ENCODE data around the gene ANKS6.

Gene ANKS6

DNA sequence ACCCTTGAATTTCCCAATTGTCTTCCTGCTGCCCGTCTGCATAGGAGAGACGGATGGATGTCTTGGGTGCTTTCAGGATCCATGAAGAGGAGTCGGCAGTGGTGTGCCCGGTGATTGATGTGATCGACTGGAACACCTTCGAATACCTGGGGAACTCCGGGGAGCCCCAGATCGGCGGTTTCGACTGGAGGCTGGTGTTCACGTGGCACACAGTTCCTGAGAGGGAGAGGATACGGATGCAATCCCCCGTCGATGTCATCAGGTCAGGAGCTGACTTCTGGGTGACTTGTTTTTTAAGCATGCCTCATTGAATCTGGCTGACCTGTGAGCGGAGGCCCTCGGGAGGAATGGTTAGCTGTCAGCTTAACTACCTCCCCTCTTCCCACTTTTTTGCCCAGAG is 35.3 kb upstream of the ANKS6 start:
- TF ChIP-seq TAF1 (IDR thresholded peaks at IDR 0.05; ENCODE audit: borderline replicate concordance, low read depth, low read length), result no peak
- FAIRE-seq, result no peak
- DNase-seq (ENCODE audit: insufficient read length), result no peak

DNA sequence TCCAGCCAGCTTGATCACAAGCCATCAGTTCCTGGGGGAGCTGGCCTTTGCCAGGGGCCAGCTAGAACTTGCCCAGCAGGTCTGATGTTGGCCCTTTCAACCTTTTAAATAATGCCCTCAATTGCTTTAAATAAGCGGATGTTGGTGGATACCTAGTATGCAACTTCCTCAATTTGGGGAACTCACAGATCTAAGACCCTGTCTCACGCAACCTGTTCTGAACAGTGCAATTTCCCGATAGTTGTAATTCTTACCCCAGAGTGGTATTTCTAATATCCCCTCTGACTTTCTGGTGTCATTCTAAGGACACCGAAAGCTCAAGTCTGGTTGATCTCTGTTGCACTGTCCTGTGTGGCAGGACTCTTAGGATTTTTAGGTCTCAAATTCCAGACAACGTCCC is 34.2 kb upstream of the ANKS6 start:
- TF ChIP-seq TAF1 (IDR thresholded peaks at IDR 0.05; ENCODE audit: borderline replicate concordance, low read depth, low read length) (no peak), POLR2A (IDR thresholded peaks at IDR 0.05; ENCODE audit: low read depth, low read length) (no peak), POLR2AphosphoS5 (IDR thresholded peaks at IDR 0.05; ENCODE audit: low read depth, low read length) (no peak)
- FAIRE-seq (no peak), DNase-seq (ENCODE audit: insufficient read length) (no peak)

DNA sequence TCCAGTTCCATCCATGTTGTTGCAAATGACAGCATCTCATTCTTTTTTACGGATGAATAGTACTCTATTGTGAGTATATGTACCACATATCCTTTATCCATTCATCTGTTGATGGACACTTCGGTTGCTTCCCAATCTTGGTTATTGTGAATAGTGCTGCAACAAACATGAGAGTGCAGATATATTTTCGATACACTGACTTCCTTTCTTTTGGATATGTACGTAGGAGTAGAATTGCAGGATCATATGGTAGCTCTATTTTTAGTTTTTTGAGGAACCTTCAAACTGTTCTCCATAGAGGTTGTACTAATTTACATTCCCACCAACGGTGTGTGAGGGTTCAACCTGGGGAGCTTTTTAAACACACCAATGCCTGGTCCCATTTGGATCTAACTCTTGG is 33.4 kb upstream of the ANKS6 start:
- DNase-seq (ENCODE audit: insufficient read length), result no peak
- FAIRE-seq, result no peak
- TF ChIP-seq POLR2A (IDR thresholded peaks at IDR 0.05; ENCODE audit: low read depth, low read length) (no peak), TAF1 (IDR thresholded peaks at IDR 0.05; ENCODE audit: borderline replicate concordance, low read depth, low read length) (no peak), POLR2AphosphoS5 (IDR thresholded peaks at IDR 0.05; ENCODE audit: low read depth, low read length) (no peak)

DNA sequence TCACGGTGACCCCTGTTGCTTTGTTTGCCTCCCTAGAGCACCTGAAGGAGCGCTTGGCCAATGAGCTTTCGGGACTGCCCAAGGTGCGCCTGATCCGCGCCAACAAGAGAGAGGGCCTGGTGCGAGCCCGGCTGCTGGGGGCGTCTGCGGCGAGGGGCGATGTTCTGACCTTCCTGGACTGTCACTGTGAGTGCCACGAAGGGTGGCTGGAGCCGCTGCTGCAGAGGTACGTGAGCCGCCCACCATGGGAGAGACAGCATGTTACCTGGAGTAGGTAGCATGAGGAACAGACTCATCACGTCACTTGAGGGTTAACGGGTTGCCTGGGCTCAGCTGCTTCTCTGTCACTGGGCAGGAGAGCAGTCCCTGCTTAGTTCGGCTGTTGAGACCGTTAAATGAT is 30.4 kb upstream of the ANKS6 start:
- DNase-seq (ENCODE audit: insufficient read length), result no peak
- no peak for TF ChIP-seq TAF1 (IDR thresholded peaks at IDR 0.05; ENCODE audit: borderline replicate concordance, low read depth, low read length)
- TF ChIP-seq POLR2A (IDR thresholded peaks at IDR 0.05; ENCODE audit: low read depth, low read length), result no peak
- TF ChIP-seq POLR2AphosphoS5 (IDR thresholded peaks at IDR 0.05; ENCODE audit: low read depth, low read length), result no peak
- FAIRE-seq, result no peak

DNA sequence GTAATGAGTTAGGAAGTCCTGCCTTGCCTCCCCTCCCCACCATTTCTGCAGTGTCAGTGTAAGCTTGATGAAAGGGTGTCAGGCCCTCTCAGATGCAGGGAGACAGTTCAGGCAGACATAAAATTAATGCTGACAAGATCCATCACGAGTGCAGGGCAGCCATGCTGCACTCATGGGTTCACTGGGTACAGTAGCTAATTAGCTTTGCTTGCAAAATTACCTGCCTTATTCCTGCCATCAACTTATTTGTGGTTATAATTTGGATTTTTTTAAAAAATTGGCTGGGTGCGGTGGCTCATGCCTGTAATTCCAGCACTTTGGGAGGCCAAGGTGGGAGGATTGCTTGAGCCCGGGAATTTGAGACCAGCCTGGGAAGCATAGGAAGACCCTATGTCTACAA is 29.1 kb upstream of the ANKS6 start:
- no peak for TF ChIP-seq TAF1 (IDR thresholded peaks at IDR 0.05; ENCODE audit: borderline replicate concordance, low read depth, low read length)
- TF ChIP-seq POLR2AphosphoS5 (IDR thresholded peaks at IDR 0.05; ENCODE audit: low read depth, low read length), result no peak
- no peak for TF ChIP-seq POLR2A (IDR thresholded peaks at IDR 0.05; ENCODE audit: low read depth, low read length)

DNA sequence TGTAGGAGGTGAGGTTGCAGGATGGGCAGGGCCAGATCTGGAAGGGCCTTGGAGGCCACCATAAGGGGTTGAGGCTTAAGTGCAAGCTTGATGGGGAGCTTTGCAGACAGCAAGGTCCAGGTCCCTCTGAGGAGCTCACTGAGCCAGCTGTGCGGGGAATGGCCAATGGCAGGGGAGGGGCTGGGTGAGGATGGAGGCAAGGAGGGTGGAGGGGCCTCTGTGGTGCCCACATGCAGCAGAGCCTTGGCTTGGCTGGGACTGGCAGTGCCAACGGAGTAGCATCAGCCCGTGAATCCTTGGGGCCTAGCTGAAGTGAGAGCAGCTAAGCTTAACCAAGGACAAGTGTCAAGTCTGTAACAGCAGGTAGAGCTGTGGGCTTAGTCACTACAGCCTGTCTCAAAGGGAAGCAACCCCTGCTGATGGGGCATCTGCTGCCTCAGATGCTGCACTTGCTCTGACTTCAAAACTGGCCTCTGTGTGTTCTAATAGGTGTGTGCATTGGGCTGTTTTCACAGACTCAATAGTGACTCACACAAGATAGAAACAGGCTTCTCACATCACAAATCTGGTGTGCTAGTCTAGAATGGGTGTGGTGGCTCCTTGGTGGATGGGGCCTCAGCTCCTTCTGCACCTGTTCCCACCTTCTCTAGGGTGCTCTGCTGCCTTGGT is 27.4 kb upstream of the ANKS6 start:
- TF ChIP-seq TAF1 (IDR thresholded peaks at IDR 0.05; ENCODE audit: borderline replicate concordance, low read depth, low read length) (no peak), POLR2AphosphoS5 (IDR thresholded peaks at IDR 0.05; ENCODE audit: low read depth, low read length) (no peak), POLR2A (IDR thresholded peaks at IDR 0.05; ENCODE audit: low read depth, low read length) (no peak)
- no peak for FAIRE-seq
- no peak for DNase-seq (ENCODE audit: insufficient read length)

More for the DNA sequence above, 29.1 kb upstream of the ANKS6 start:
- no peak for DNase-seq (ENCODE audit: insufficient read length)
- FAIRE-seq, result no peak

DNA sequence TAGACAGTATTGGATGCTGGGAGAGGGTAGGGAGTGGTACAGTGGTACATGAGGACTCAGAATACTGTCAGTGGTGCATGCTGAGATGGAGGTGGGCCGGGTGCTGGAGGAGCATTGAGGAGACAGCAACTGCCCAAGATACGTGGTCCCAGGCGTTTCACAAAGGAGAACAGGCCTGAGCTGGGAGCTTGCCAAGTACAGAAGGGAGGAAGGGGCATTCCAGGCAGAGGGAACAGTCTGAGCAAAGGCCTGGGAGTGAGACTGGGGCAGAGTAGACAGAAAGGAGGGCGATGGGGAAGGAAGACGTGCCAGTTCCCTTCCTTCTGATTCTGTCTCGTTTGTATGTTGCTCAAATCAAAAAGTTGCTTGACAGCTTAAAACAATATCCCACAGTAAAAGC is 26.3 kb upstream of the ANKS6 start:
- FAIRE-seq (no peak), DNase-seq (ENCODE audit: insufficient read length) (no peak)
- TF ChIP-seq POLR2AphosphoS5 (IDR thresholded peaks at IDR 0.05; ENCODE audit: low read depth, low read length) (no peak), POLR2A (IDR thresholded peaks at IDR 0.05; ENCODE audit: low read depth, low read length) (no peak), TAF1 (IDR thresholded peaks at IDR 0.05; ENCODE audit: borderline replicate concordance, low read depth, low read length) (no peak)

DNA sequence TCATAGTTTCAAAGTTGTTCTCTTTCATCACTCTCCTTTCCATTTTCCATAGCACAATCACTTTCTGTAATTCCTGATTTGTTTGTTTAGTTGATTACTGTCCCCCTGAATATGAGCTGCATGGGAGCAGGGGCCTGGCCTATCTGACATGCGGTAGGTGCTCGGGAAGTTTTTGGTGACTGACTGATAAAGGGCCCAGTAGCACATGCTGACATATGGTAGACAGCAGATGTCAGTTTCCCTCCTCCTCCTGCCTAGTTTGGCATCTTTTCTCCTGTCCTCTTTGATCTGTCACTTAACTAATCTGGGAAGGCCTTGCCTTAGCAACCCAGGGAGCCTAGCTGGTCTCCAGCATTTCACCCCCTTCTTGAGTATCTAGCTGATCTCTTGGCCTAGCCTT is 25.5 kb upstream of the ANKS6 start:
- no peak for FAIRE-seq
- TF ChIP-seq POLR2A (IDR thresholded peaks at IDR 0.05; ENCODE audit: low read depth, low read length), result no peak
- no peak for TF ChIP-seq POLR2AphosphoS5 (IDR thresholded peaks at IDR 0.05; ENCODE audit: low read depth, low read length)
- no peak for TF ChIP-seq TAF1 (IDR thresholded peaks at IDR 0.05; ENCODE audit: borderline replicate concordance, low read depth, low read length)
- DNase-seq (ENCODE audit: insufficient read length), result no peak

DNA sequence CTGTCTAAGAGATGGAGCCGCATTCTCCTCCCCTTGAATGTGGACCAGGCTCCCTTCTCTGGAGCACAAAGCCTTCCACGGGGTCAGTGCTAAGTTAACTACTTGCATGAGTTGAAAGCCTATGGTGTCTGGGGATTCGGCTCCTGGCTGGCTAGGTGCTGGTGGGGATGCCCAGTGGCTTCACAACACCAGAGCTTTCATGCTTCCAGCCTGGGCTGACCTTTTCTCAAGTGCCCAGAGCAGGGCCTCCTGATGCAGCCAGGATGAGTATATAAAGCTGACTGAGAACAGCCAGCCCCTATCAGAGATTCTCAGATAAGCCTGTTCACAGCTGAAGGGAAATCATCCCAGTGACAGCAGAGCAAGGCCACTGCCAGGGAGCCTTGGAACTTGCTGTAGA is 22.9 kb upstream of the ANKS6 start:
- FAIRE-seq (no peak), DNase-seq (ENCODE audit: insufficient read length) (no peak)
- TF ChIP-seq POLR2A (IDR thresholded peaks at IDR 0.05; ENCODE audit: low read depth, low read length) (no peak), TAF1 (IDR thresholded peaks at IDR 0.05; ENCODE audit: borderline replicate concordance, low read depth, low read length) (no peak), POLR2AphosphoS5 (IDR thresholded peaks at IDR 0.05; ENCODE audit: low read depth, low read length) (no peak)

DNA sequence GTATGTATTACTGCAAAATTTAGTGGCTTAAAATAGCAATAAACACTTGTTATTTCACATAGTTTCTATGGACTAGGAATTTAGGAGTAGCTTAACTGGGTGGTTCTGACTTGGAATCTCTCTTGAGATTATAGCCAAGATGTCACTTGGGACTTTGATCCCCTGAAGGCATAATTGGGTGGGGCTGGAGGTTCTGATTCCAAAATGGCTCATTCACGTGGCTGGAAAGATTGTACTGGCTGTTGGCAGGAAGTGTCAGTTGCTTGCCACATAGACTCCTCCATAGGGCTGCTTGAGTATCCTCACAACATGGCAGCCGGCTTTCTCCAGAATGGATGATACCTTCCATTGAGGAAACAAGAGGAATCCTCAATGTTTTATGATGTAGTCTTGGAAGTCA is 22.4 kb upstream of the ANKS6 start:
- no peak for FAIRE-seq
- no peak for DNase-seq (ENCODE audit: insufficient read length)
- no peak for TF ChIP-seq POLR2AphosphoS5 (IDR thresholded peaks at IDR 0.05; ENCODE audit: low read depth, low read length)
- TF ChIP-seq POLR2A (IDR thresholded peaks at IDR 0.05; ENCODE audit: low read depth, low read length), result no peak
- TF ChIP-seq TAF1 (IDR thresholded peaks at IDR 0.05; ENCODE audit: borderline replicate concordance, low read depth, low read length), result no peak

DNA sequence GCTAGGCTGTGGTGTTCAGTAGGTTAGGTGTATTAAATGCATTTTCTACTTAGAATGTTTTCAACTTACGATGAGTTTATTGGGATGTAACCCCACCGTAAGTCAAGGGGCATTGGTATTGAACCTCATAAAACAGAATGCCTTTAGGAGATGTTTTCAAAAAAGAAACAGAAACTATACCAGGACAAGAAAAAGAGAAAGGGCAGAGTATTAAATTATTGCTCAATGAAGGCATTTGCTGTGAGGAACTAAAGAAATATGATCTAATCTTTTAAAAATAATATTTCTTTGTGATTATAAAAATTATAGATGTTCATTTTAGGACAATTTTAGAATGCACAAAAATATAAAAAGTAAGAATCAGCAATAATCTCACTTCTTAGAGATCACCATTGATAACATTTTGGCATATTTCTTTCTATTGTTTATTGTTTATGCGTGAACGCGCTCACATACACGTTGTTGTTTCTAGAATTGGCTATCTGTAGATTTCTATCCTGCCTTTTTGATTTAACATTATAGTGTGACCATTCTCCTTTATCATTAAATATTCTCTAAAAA is 19.1 kb upstream of the ANKS6 start:
- TF ChIP-seq POLR2A (IDR thresholded peaks at IDR 0.05; ENCODE audit: low read depth, low read length), result no peak
- no peak for TF ChIP-seq POLR2AphosphoS5 (IDR thresholded peaks at IDR 0.05; ENCODE audit: low read depth, low read length)
- DNase-seq (ENCODE audit: insufficient read length) (no peak), FAIRE-seq (no peak)

DNA sequence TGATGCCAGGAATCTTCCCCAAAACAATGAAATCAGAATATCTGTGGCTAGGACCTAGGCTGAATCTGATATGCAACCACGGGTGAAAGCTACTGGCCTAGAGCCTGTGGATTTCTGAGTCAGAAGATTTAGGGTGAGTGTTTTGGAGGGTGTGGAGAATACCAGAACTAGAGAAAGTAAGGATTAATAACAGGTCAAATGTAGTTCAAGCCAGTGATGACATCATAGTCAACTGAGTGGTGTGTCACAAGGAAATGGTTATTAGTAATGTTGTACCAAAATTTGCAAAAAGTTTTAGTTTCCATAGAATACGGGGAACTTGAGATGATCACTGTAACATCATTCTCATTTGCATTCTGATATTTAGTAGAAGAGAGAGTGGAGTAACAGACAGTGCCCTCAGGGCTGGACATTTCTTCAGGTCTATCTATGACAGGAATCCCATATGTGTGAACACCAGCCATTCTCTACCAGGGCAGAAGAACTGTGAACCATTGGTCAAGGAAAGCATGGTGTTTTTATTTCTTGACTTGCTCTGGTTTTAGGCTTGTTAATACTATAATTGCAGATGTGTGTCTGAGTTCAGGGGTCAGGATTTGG is 14.8 kb upstream of the ANKS6 start:
- FAIRE-seq (no peak), DNase-seq (ENCODE audit: insufficient read length) (no peak)
- TF ChIP-seq TAF1 (IDR thresholded peaks at IDR 0.05; ENCODE audit: borderline replicate concordance, low read depth, low read length) (no peak), POLR2AphosphoS5 (IDR thresholded peaks at IDR 0.05; ENCODE audit: low read depth, low read length) (no peak), POLR2A (IDR thresholded peaks at IDR 0.05; ENCODE audit: low read depth, low read length) (no peak)

Data from GM12892 (cell line).